ENCODE results near the gene PDCD1. TPM values are rescaled to one million over a fixed set of nuclear protein-coding genes. Genes with fewer than 3 reads are reported as not detected.

The PDCD1 gene
- total RNA-seq, 6 donors from 2014 or later, result 0.49 to 4.2 (median 0.91) TPM; not detected in 1

DNA sequence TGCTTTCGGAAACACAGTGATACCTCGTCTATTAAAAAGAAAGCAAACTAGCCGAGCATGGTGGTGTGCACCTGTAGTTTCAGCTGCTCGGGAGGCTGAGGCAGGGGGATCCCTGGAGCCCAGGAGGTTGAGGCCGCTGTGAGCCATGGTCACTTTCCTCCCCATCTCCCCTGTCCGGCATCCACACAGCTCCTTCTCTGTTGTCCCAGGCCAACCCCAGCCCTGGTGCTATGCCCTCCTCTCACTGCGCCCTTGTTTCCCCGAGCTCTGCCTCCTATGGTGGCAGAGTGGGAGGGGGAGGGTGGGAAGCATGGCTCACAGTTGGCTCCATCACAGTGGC lies 26.2 kb upstream of the PDCD1 start:
- 95 to 98% methylated on average over 8 of the region's 8 CpGs for WGBS, 2 donors
- TF ChIP-seq POLR2A (IDR thresholded peaks at IDR 0.05), result no peak
- no peak for TF ChIP-seq EP300 (IDR thresholded peaks at IDR 0.05)
- TF ChIP-seq, protein P1, sequence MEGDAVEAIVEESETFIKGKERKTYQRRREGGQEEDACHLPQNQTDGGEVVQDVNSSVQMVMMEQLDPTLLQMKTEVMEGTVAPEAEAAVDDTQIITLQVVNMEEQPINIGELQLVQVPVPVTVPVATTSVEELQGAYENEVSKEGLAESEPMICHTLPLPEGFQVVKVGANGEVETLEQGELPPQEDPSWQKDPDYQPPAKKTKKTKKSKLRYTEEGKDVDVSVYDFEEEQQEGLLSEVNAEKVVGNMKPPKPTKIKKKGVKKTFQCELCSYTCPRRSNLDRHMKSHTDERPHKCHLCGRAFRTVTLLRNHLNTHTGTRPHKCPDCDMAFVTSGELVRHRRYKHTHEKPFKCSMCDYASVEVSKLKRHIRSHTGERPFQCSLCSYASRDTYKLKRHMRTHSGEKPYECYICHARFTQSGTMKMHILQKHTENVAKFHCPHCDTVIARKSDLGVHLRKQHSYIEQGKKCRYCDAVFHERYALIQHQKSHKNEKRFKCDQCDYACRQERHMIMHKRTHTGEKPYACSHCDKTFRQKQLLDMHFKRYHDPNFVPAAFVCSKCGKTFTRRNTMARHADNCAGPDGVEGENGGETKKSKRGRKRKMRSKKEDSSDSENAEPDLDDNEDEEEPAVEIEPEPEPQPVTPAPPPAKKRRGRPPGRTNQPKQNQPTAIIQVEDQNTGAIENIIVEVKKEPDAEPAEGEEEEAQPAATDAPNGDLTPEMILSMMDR (IDR thresholded peaks at IDR 0.05), result no peak
- no peak for TF ChIP-seq POLR2AphosphoS5 (IDR thresholded peaks at IDR 0.05)
- DNase-seq, result no peak
- Histone ChIP-seq H3K4me1 (peaks cover 10 to 23% (median 16%) of the 10 kb centered on the region in 4 donors), H3K36me3 (no peaks in the 10 kb centered on the region), H3K4me3 (no peak overlapping the region), H3K27ac (no peak overlapping the region), H3K9me3 (no peaks in the 10 kb centered on the region), H3K27me3 (no peaks in the 10 kb centered on the region)
- ATAC-seq (ENCODE audit: low FRiP score in 2 of 2), result no peak

DNA sequence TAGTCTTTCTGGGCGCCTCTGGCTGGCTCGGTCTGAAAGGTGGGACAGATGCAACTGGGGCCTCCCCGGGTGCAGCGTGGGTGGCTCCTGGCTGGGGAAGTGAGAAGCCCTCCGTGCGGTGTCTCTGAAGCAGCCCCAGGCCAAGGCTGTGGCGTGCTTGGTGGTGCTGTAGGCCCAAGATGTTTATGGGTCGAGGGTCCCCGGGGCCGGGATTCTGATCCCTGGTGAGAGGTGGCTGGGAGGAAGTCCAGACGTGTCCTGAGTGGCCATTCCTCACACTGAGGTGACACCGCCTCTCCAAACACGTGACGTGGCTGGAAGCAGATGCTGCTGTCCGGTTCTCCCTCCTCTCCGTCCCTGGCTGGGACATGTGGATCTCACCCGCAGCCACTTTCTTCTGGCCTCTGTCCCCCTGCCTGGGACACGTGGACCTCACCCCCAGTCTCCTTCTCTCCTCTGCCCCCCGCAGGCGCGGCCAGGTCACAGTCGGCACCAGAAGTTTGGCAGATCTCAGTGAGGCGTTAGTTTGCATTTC lies 23.5 kb upstream of the PDCD1 start:
- Histone ChIP-seq H3K36me3 (no peaks in the 10 kb centered on the region), H3K4me3 (peak overlapping the region in 3 of 4 donors; percentile 65 to 73 (median 72)), H3K4me1 (peaks cover 10 to 28% (median 18%) of the 10 kb centered on the region in 4 donors), H3K9me3 (no peaks in the 10 kb centered on the region), H3K27ac (peak overlapping the region; percentile 25 to 82 (median 53)), H3K27me3 (no peaks in the 10 kb centered on the region)
- WGBS, 2 donors, result 17 to 19% methylated on average over 19 to 21 of the region's 23 CpGs
- peak in 1 of 2 donors; percentile 75 for DNase-seq
- TF ChIP-seq, protein P1 (IDR thresholded peaks at IDR 0.05), result no peak
- TF ChIP-seq POLR2A (IDR thresholded peaks at IDR 0.05), result no peak
- no peak for TF ChIP-seq EP300 (IDR thresholded peaks at IDR 0.05)
- TF ChIP-seq POLR2AphosphoS5 (IDR thresholded peaks at IDR 0.05), result peak in 1 of 2 donors; percentile 31
- peak; percentile 5 to 36 for ATAC-seq (ENCODE audit: low FRiP score in 2 of 2)

DNA sequence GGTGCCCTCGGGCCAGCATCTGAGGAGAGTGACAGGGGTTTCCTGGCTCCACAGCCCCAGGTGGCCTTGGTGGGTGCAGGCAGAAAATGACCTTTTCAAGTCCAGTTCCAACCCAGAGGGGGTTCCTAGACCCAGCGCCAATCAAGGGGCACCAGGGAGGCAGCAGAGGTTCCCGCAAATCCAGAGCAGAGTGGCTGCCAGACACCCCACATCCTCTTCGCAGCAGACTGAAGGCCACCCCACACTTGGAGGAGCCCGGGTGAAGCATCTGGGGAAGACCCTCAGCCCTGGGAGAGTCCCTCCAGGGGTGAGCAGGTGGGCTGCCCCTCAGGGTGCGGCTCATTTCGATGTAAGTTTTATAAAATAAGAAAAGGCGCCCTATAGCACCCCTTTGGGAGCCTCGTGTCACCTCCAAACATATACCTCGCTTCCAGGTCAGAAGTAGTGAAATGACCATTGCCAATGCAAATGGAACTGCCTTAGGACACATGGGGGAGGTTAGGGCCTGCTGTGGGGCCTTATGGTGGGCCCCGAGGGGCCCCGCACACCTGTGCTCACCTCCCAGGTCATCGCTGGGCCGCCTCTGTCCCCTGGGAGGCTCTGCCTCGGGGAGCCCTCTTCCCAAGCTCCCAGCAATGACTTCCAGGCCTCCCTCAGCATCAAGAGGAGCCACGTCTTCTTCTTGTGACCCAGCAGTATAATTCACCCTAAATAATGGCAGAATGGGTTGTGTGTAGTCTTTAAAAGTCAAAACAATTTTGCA lies 21.8 kb upstream of the PDCD1 start:
- Histone ChIP-seq H3K9me3 (no peaks in the 10 kb centered on the region), H3K36me3 (no peaks in the 10 kb centered on the region), H3K4me1 (peaks cover 10 to 28% (median 18%) of the 10 kb centered on the region in 4 donors), H3K4me3 (peak overlapping the region; percentile 40 to 73 (median 68)), H3K27me3 (no peaks in the 10 kb centered on the region), H3K27ac (peak overlapping the region in 3 of 4 donors; percentile 23 to 82 (median 80))
- ATAC-seq (ENCODE audit: low FRiP score in 2 of 2) (no peak), DNase-seq (peak in 1 of 2 donors; percentile 55)
- TF ChIP-seq POLR2AphosphoS5 (IDR thresholded peaks at IDR 0.05) (no peak), POLR2A (IDR thresholded peaks at IDR 0.05) (no peak), EP300 (IDR thresholded peaks at IDR 0.05) (no peak)
- TF ChIP-seq, protein P1 (IDR thresholded peaks at IDR 0.05), result no peak
- WGBS, 2 donors, result 76 to 86% methylated on average over 12 to 16 of the region's 16 CpGs

DNA sequence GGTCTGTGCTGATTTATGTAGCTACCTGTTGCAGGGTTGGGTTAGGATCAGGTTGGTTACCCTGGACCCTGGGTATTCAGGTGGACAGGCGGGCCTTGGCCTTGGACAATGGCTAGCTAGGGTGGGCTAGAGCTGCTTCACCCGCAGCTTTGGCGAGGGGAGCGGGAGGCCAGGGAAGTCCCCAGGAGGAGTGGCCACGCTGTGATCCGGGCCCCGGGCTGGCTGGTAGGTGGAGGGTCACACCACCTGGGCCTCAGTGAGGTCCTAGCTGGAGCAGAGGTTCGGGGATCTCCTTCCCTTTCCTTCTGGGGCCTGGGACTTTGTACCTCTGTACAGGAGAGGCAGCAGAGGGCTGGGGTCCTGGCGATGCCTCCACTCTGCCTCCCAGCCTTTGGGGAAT lies 20.6 kb upstream of the PDCD1 start:
- 87 to 90% methylated on average over 8 to 9 of the region's 9 CpGs for WGBS, 2 donors
- H3K27ac ChIP-seq, result no peak overlapping the region
- no peaks in the 10 kb centered on the region for H3K27me3 ChIP-seq
- H3K36me3 ChIP-seq, result no peaks in the 10 kb centered on the region
- no peak overlapping the region for H3K4me3 ChIP-seq
- H3K9me3 ChIP-seq, result no peaks in the 10 kb centered on the region
- ATAC-seq (ENCODE audit: low FRiP score in 2 of 2), result no peak
- DNase-seq, result peak in 1 of 2 donors; percentile 43
- TF ChIP-seq, protein P1 (IDR thresholded peaks at IDR 0.05), result no peak
- TF ChIP-seq POLR2AphosphoS5 (IDR thresholded peaks at IDR 0.05), result no peak
- no peak for TF ChIP-seq EP300 (IDR thresholded peaks at IDR 0.05)
- TF ChIP-seq POLR2A (IDR thresholded peaks at IDR 0.05), result no peak
- peaks cover 10 to 28% (median 18%) of the 10 kb centered on the region in 4 donors for H3K4me1 ChIP-seq

All from upper lobe of left lung (tissue), 6 donors.